HepG2 (cell line): ENCODE results near the gene WDR81. TPM values are rescaled to one million over a fixed set of nuclear protein-coding genes. Genes with fewer than 3 reads are reported as not detected.

Experiments
- ATAC-seq: fragments of 200-7000 bp; cut with Tn5 transposase; 3 replicates; pipeline ENCODE4 v1.9.1; 2020; ENCODE audit warnings: mild to moderate bottlenecking, moderate library complexity
- BruUV-seq: library from RNA; stranded (reverse); fragments of 400-500 nt; replicated peaks from 2 replicates; lab custom pipeline; 2021; lab: Mats Ljungman, UMichigan
- CTCF ChIA-PET: fragments of 300-600 bp; formaldehyde crosslinking; extraction: SDS; loops from one replicate; lab custom pipeline; 2021; ENCODE audit warnings: low total read pairs, inconsistent platforms, low intra/inter-chr PET ratio; lab: Yijun Ruan, JAX
- POLR2A ChIA-PET: fragments of 350-600 bp; sonication (Branson Sonifier 250); formaldehyde crosslinking; loops from one replicate; lab custom pipeline; 2020; ENCODE audit warnings: antibody characterized with exemption, inconsistent platforms; lab: Yijun Ruan, JAX
- DNase-seq: peaks from one replicate; pipeline ENCODE4 v3.0.0-alpha.2; 2015; ENCODE audit warnings: low spot score
- FAIRE-seq: peaks from 3 replicates; lab custom pipeline; 2011; peaks lifted over from hg19 to GRCh38; lab: Jason Lieb, UNC
- H2AFZ ChIP-seq: one replicate; pipeline ENCODE4 v1.6.1; 2011; ENCODE audit warnings: low read length, inconsistent platforms
- H3K27ac ChIP-seq: fragments of 300-600 bp; 3 replicates; pipeline ENCODE4 v1.8.0; 2011; ENCODE audit warnings: mixed run types, mild to moderate bottlenecking, mixed read lengths, low read length, inconsistent platforms; ENCODE audit not compliant: insufficient read depth; ENCODE audit errors: extremely low read length
- H3K27me3 ChIP-seq, 2 experiments: fragments of 200-600 bp in 1 of 2; 2 replicates in 1 of 2; 3 replicates in 1 of 2; pipeline versions ENCODE4 v1.6.0 to v1.8.0; 2011; ENCODE audit warnings: low read length in 2 of 2, mild to moderate bottlenecking in 2 of 2, moderate library complexity in 2 of 2, inconsistent platforms in 1 of 2; ENCODE audit not compliant: insufficient read depth in 2 of 2, control insufficient read depth in 1 of 2
- H3K36me3 ChIP-seq, 2 experiments: fragments of 200-600 bp in 1 of 2; replicated peaks in 1 of 2; 2 replicates in 1 of 2; 3 replicates in 1 of 2; pipeline versions ENCODE4 v1.5.1 to v1.8.0; 2011; ENCODE audit warnings: low read length in 2 of 2, inconsistent platforms in 1 of 2; ENCODE audit not compliant: insufficient read depth in 2 of 2, control insufficient read depth in 1 of 2
- H3K4me1 ChIP-seq: 2 replicates; pipeline ENCODE4 v1.5.1; 2012; ENCODE audit warnings: low read length, inconsistent platforms; ENCODE audit not compliant: insufficient read depth
- H3K4me2 ChIP-seq: 2 replicates; pipeline ENCODE4 v1.6.0; 2011; ENCODE audit warnings: low read depth, low read length, inconsistent platforms
- H3K4me3 ChIP-seq, 3 experiments: fragments of 200-600 bp in 1 of 3; sonication (generic), shearing (Covaris generic) in 1 of 3; replicated peaks in 1 of 3; 2 replicates each; pipeline ENCODE4 v1.5.1; 2011 to 2016; ENCODE audit warnings: low read length in 3 of 3, inconsistent platforms in 2 of 3, low read depth in 2 of 3, mild to moderate bottlenecking in 2 of 3, control low read depth in 1 of 3, mixed read lengths in 1 of 3; ENCODE audit not compliant: insufficient read depth in 1 of 3
- H3K79me2 ChIP-seq: one replicate; pipeline ENCODE4 v1.6.1; 2011; ENCODE audit warnings: low read length, inconsistent platforms; ENCODE audit not compliant: insufficient read depth
- H3K9ac ChIP-seq: 2 replicates; pipeline ENCODE4 v1.6.0; 2011; ENCODE audit warnings: mild to moderate bottlenecking, low read depth, low read length, inconsistent platforms; ENCODE audit not compliant: insufficient read depth
- H3K9me3 ChIP-seq: 2 replicates; pipeline ENCODE4 v1.5.1; 2012; ENCODE audit warnings: mild to moderate bottlenecking, low read length
- H4K20me1 ChIP-seq: 2 replicates; pipeline ENCODE4 v1.6.0; 2011; ENCODE audit warnings: inconsistent platforms, mild to moderate bottlenecking, low read length, moderate library complexity; ENCODE audit not compliant: insufficient read depth
- ATRX ChIP-seq: sonication (generic); formaldehyde crosslinking; IDR thresholded peaks from 2 replicates; pipeline ENCODE4 v1.4.0; 2020; ENCODE audit warnings: missing genetic modification reagents, borderline replicate concordance
- E2F1 ChIP-seq: sonication (generic); formaldehyde crosslinking; IDR thresholded peaks from 2 replicates; pipeline ENCODE4 v1.5.0; 2020; ENCODE audit warnings: missing genetic modification reagents
- GATA4 ChIP-seq: sonication (generic); IDR thresholded peaks from 2 replicates; pipeline ENCODE4 v1.6.1; 2016; ENCODE audit warnings: antibody characterized with exemption, low read depth, borderline replicate concordance
- GATAD2A ChIP-seq: IDR thresholded peaks from 2 replicates; pipeline ENCODE4 v1.6.1; 2016
- KLF9 ChIP-seq: IDR thresholded peaks from 2 replicates; pipeline ENCODE4 v1.6.1; 2016; ENCODE audit warnings: low read depth
- POLR2A ChIP-seq, 2 experiments: IDR thresholded peaks; 2 replicates each; pipeline ENCODE4 v1.6.1; 2011; ENCODE audit warnings: low read depth in 2 of 2, low read length in 2 of 2, mild to moderate bottlenecking in 1 of 2, moderate library complexity in 1 of 2; ENCODE audit not compliant: insufficient read depth in 1 of 2
- REPIN1 ChIP-seq: sonication (generic); formaldehyde crosslinking; IDR thresholded peaks from 2 replicates; pipeline ENCODE4 v1.8.0; 2022; ENCODE audit warnings: missing genetic modification reagents, low read depth, mild to moderate bottlenecking, borderline replicate concordance
- REST ChIP-seq, 2 experiments: IDR thresholded peaks; 2 replicates each; pipeline ENCODE4 v1.6.1; 2011 to 2012; ENCODE audit warnings: low read length in 2 of 2, borderline replicate concordance in 1 of 2, low read depth in 1 of 2, mild to moderate bottlenecking in 1 of 2, moderate library complexity in 1 of 2
- SNAPC4 ChIP-seq: sonication (generic); formaldehyde crosslinking; IDR thresholded peaks from 2 replicates; pipeline ENCODE4 v1.4.0; 2020; ENCODE audit warnings: mild to moderate bottlenecking, missing genetic modification reagents
- TRAFD1 ChIP-seq: sonication (generic); formaldehyde crosslinking; IDR thresholded peaks from 2 replicates; pipeline ENCODE4 v1.5.1; 2020; ENCODE audit warnings: missing genetic modification reagents, mild to moderate bottlenecking, borderline replicate concordance
- ZFP90 ChIP-seq: sonication (generic); formaldehyde crosslinking; IDR thresholded peaks from 2 replicates; pipeline ENCODE4 v1.8.0; 2022; ENCODE audit warnings: missing genetic modification reagents, mild to moderate bottlenecking, inconsistent platforms, borderline replicate concordance
- ZNF317 ChIP-seq: sonication (generic); formaldehyde crosslinking; IDR thresholded peaks from 2 replicates; pipeline ENCODE4 v1.5.0; 2020; ENCODE audit warnings: mild to moderate bottlenecking, missing genetic modification reagents
- WGBS: methylation state at CpG from one replicate; pipeline ENCODE4 v1.1.6; 2017; ENCODE audit warnings: low lambda C conversion rate; 5-methylcytosine and 5-hydroxymethylcytosine counted together
- in situ Hi-C: cut with HindIII; loops from 2 replicates; pipeline ENCODE4 v1.10.0; 2017; ENCODE audit warnings: low pct_unique_long_range_greater_than_20kb; ENCODE audit not compliant: extremely low pct_ligation_motif_present
- intact Hi-C: fragments of 100-400 bp; cut with micrococcal nuclease; formaldehyde crosslinking; loops from one replicate; pipeline ENCODE4 v1.10.0; 2022; ENCODE audit not compliant: unreplicated experiment
- polyA plus RNA-seq, 8 experiments: library from polyadenylated mRNA; depleted of rRNA in 3 of 8; stranded (reverse) in 7 of 8; unstranded in 1 of 8; fragments of >200 nt; fragmentation: Illumina TruSeq in 4 of 8; extraction: Trizol in 4 of 8; gene quantifications; 2 replicates each; pipeline versions ENCODE4 v1.2.1 to v1.2.3, GENCODE V29; 2011 to 2016; ENCODE audit warnings: low read depth in 4 of 8, missing spikeins in 1 of 8, mixed read lengths in 1 of 8; ENCODE audit not compliant: insufficient read depth in 1 of 8
- total RNA-seq, 5 experiments: library from RNA; depleted of rRNA; stranded (reverse); fragments of >200 nt; fragmentation: Illumina TruSeq; extraction: Trizol; gene quantifications; 2 replicates each; pipeline ENCODE4 v1.2.3, GENCODE V29; 2016; ENCODE audit warnings: low read depth in 1 of 5

WDR81 gene
- total and polyA plus RNA-seq, 2 of the 13 experiments (the other 11 are each of a cell fraction or from before 2014, with no cell fraction given), result 9.1 to 16.7 TPM

GRCh38 chr17:1693339-1693738, 31.2 kb upstream of the WDR81 start:
- H3K79me2 ChIP-seq, result no peaks in the 10 kb centered on the region
- in situ Hi-C loops, result no loop called here
- BruUV-seq, result no TSS peak
- POLR2A ChIA-PET, result no interaction called here
- peaks cover 0 to 1% of the 10 kb centered on the region in 2 experiments; a peak in 1 of 5 replicates for H3K27me3 ChIP-seq
- H3K27ac ChIP-seq, result no peak overlapping the region
- H2AFZ ChIP-seq, result no peak overlapping the region
- H3K9ac ChIP-seq, result no peak overlapping the region
- no peak overlapping the region for H3K4me3 ChIP-seq
- peaks cover 11% of the 10 kb centered on the region for H3K4me1 ChIP-seq
- H3K4me2 ChIP-seq, result no peak overlapping the region
- 51% methylated on average over 7 of the region's 7 CpGs for WGBS
- DNase-seq (no peak), FAIRE-seq (no peak), ATAC-seq (no peak)
- intact Hi-C loops, result no loop called here
- H4K20me1 ChIP-seq, result no peaks in the 10 kb centered on the region
- CTCF ChIA-PET, result no interaction called here
- no peaks in the 10 kb centered on the region for H3K36me3 ChIP-seq
- no peaks in the 10 kb centered on the region for H3K9me3 ChIP-seq
- TF ChIP-seq GATA4 (no peak), E2F1 (no peak), ATRX (CRISPR knock-in tag) (no peak), GATAD2A (CRISPR knock-in tag) (no peak), REPIN1 (no peak), TRAFD1 (CRISPR knock-in tag) (no peak), REST (IDR thresholded peaks at IDR 0.05; ENCODE audit: borderline replicate concordance in 1 of 2, low read depth in 1 of 2, low read length in 2 of 2) (no peak), KLF9 (no peak), ZFP90 (CRISPR knock-in tag) (no peak), SNAPC4 (CRISPR knock-in tag) (no peak), ZNF317 (CRISPR knock-in tag) (no peak), POLR2A (IDR thresholded peaks at IDR 0.05; ENCODE audit: insufficient read depth in 1 of 2, low read depth in 2 of 2, low read length in 2 of 2) (no peak)
